Tibial nerve (tissue), 3 donors: ENCODE measurements around the gene TTC29.

Source experiments
- POLR2A ChIP-seq, 2 donors: fragments of 450-650 bp; IDR thresholded peaks; one replicate each; pipeline ENCODE4 v1.6.1; 2017; ENCODE audit warnings: antibody characterized with exemption in 2 of 2, mild to moderate bottlenecking in 2 of 2, moderate library complexity in 2 of 2
- TF ChIP-seq, protein P1 (sequence below), 5 experiments: fragments of 200-600 bp in 3 of 5; fragments of 450-650 bp in 2 of 5; sonication (generic) in 3 of 5; IDR thresholded peaks; one replicate each; pipeline ENCODE4 v1.5.1; 2016 to 2019; ENCODE audit warnings: antibody characterized with exemption in 5 of 5, mild to moderate bottlenecking in 3 of 5, moderate library complexity in 2 of 5

DNA sequence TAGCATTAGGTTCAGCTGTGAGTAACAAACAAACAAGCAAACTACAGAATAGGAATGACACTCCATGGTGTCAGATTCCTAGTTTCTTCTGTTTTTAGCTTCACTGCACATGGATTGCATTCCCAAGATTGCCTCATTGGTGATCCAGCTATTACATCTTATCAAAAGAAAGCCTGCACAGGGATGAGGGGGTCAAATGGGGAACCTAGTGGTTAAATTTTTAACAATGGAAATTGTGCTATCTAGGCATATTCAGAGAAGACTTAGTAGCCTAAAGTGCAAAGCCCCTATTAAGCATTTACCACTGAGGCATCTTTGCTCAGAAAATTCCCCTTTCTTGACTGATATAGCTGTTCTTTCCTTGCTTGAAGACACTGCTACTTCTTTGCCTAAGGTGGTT lies 3.9 kb upstream of the TTC29 start:
- TF ChIP-seq, protein P1, sequence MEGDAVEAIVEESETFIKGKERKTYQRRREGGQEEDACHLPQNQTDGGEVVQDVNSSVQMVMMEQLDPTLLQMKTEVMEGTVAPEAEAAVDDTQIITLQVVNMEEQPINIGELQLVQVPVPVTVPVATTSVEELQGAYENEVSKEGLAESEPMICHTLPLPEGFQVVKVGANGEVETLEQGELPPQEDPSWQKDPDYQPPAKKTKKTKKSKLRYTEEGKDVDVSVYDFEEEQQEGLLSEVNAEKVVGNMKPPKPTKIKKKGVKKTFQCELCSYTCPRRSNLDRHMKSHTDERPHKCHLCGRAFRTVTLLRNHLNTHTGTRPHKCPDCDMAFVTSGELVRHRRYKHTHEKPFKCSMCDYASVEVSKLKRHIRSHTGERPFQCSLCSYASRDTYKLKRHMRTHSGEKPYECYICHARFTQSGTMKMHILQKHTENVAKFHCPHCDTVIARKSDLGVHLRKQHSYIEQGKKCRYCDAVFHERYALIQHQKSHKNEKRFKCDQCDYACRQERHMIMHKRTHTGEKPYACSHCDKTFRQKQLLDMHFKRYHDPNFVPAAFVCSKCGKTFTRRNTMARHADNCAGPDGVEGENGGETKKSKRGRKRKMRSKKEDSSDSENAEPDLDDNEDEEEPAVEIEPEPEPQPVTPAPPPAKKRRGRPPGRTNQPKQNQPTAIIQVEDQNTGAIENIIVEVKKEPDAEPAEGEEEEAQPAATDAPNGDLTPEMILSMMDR (IDR thresholded peaks at IDR 0.05), result no peak
- no peak for TF ChIP-seq POLR2A (IDR thresholded peaks at IDR 0.05)
